Adrenal gland (tissue), 12 donors: ENCODE results near the gene AFP. TPM values are rescaled to one million over a fixed set of nuclear protein-coding genes. Genes with fewer than 3 reads are reported as not detected.

Experiments
- DNase-seq, 7 donors: peaks; one replicate each; pipeline ENCODE4 v3.0.0-alpha.2; 2019 to 2020
- H3K27ac ChIP-seq, 5 donors: fragments of 200-600 bp; sonication (generic) in 4 of 5; 1 replicate in 3 of 5; 2 replicates in 2 of 5; pipeline versions ENCODE4 v1.5.1 to v1.8.0; 2016 to 2020; ENCODE audit warnings: mild to moderate bottlenecking in 1 of 5
- H3K27me3 ChIP-seq: fragments of 200-600 bp; 2 replicates; pipeline ENCODE4 v1.8.0; 2021
- H3K36me3 ChIP-seq, 2 donors: fragments of 200-600 bp; replicated peaks in 1 of 2; 1 replicate in 1 of 2; 2 replicates in 1 of 2; pipeline versions ENCODE4 v1.5.1 to v1.8.0; 2018 to 2022
- H3K4me1 ChIP-seq, 2 donors: fragments of 200-600 bp; replicated peaks in 1 of 2; 1 replicate in 1 of 2; 2 replicates in 1 of 2; pipeline versions ENCODE4 v1.5.1 to v1.8.0; 2018 to 2021
- H3K4me3 ChIP-seq, 4 donors: fragments of 200-600 bp; sonication (generic) in 3 of 4; one replicate each; pipeline ENCODE4 v1.5.1; 2016 to 2018
- H3K9me3 ChIP-seq, 3 donors: fragments of 200-600 bp; sonication (generic) in 1 of 3; replicated peaks in 1 of 3; 1 replicate in 2 of 3; 2 replicates in 1 of 3; pipeline versions ENCODE4 v1.5.1 to v1.8.0; 2016 to 2021
- POLR2A ChIP-seq, 2 donors: fragments of 450-650 bp; IDR thresholded peaks; one replicate each; pipeline ENCODE4 v1.6.1; 2017; ENCODE audit warnings: antibody characterized with exemption in 2 of 2, mild to moderate bottlenecking in 2 of 2, moderate library complexity in 1 of 2
- WGBS, 4 donors: extraction: QIAGEN DNeasy Blood & Tissue Kit in 2 of 4; methylation state at CpG; one replicate each; pipeline versions ENCODE4 v1.1.5 to v1.1.7; 2013 to 2017; 5-methylcytosine and 5-hydroxymethylcytosine counted together
- intact Hi-C, 2 donors: fragments of 100-400 bp; cut with DNase I; formaldehyde crosslinking; loops; one replicate each; pipeline versions ENCODE4 v1.14.1 to v1.15.0; 2022 to 2023
- polyA plus RNA-seq, 3 donors: library from polyadenylated mRNA; stranded (reverse); fragments of 200-250 nt in 2 of 3; fragments of 350-450 nt in 1 of 3; fragmentation: Illumina TruSeq in 1 of 3; extraction: RNeasy Lipid Tissue Mini Kit (QIAGEN cat#74804) in 1 of 3; gene quantifications; one replicate each; pipeline ENCODE4 v1.2.3, GENCODE V29; 2013 to 2014
- total RNA-seq, 9 donors: library from RNA; depleted of rRNA in 4 of 9; stranded (reverse); fragments of >200 nt in 4 of 9; fragments of 120-200 nt in 1 of 9; fragmentation: NEBNext Ultra II Directional in 1 of 9; extraction: Animal tissue kit (Norgen Biotek cat#: 25700) in 1 of 9; gene quantifications; one replicate each; pipeline versions ENCODE4 v1.1.0 to v1.2.4, GENCODE V29; 2013 to 2023
- TF ChIP-seq, protein P1 (sequence below), 6 experiments: fragments of 450-650 bp in 4 of 6; fragments of 200-600 bp in 2 of 6; sonication (generic) in 1 of 6; IDR thresholded peaks; 1 replicate in 5 of 6; 2 replicates in 1 of 6; pipeline versions ENCODE4 v1.5.1 to v1.8.0; 2016 to 2021; ENCODE audit warnings: antibody characterized with exemption in 6 of 6, mild to moderate bottlenecking in 2 of 6, moderate library complexity in 1 of 6
- donor health status: healthy with polysubstance abuse.
- donor health status: Bipolar disorder and iron deficiency.
- donor health status: DM: yes; HTN: yes; CAD: no.
- donor health status: DM: no; HTN: no; CAD: no.
- donor health status: DM: no; HTN: no; CAD: no.
- donor health status: DM: yes; HTN: yes; CAD: no.

Gene AFP
- total and polyA plus RNA-seq, 12 donors, result 0.16 to 2.3 (median 1.0) TPM; not detected in 5

DNA sequence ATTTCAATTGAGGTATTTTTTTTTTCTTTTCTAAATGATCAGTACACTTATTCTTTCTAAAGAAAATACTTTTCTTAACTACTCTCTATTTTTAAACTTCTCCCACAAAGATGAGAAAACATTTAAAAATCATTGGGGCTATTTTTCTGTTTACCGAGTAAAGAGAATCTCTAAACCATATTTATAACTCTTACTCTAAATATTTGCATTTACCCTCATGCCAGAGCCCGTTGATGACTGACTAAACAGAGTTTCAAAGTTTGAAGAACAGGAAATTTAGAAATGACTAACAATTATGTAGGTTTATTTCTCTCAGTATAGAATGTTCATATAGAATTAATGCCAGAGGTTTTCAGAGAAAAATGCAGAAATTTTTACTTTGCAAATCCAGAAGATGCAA lies 34.6 kb upstream of the AFP start:
- H3K36me3 ChIP-seq, result no peaks in the 10 kb centered on the region
- no peak for TF ChIP-seq POLR2A (IDR thresholded peaks at IDR 0.05)
- TF ChIP-seq, protein P1, sequence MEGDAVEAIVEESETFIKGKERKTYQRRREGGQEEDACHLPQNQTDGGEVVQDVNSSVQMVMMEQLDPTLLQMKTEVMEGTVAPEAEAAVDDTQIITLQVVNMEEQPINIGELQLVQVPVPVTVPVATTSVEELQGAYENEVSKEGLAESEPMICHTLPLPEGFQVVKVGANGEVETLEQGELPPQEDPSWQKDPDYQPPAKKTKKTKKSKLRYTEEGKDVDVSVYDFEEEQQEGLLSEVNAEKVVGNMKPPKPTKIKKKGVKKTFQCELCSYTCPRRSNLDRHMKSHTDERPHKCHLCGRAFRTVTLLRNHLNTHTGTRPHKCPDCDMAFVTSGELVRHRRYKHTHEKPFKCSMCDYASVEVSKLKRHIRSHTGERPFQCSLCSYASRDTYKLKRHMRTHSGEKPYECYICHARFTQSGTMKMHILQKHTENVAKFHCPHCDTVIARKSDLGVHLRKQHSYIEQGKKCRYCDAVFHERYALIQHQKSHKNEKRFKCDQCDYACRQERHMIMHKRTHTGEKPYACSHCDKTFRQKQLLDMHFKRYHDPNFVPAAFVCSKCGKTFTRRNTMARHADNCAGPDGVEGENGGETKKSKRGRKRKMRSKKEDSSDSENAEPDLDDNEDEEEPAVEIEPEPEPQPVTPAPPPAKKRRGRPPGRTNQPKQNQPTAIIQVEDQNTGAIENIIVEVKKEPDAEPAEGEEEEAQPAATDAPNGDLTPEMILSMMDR (IDR thresholded peaks at IDR 0.05), result no peak
- H3K9me3 ChIP-seq, result no peaks in the 10 kb centered on the region
- H3K27ac ChIP-seq, result no peak overlapping the region
- WGBS, 4 donors, result 76 to 83% (median 78%) methylated on average over 2 of the region's 2 CpGs
- no peaks in the 10 kb centered on the region for H3K27me3 ChIP-seq
- intact Hi-C loops, result no loop called here
- no peaks in the 10 kb centered on the region for H3K4me1 ChIP-seq
- H3K4me3 ChIP-seq, result no peak overlapping the region
- no peak for DNase-seq

GRCh38 chr4:73404042-73404441 lies 32.0 kb upstream of the AFP start, which contains the start of gene ALB:
TSS of gene ALB (plus strand) at chr4:73404287. CDS start at chr4:73404328, 41 bp downstream.
- no peak for TF ChIP-seq POLR2A (IDR thresholded peaks at IDR 0.05)
- TF ChIP-seq, protein P1 (IDR thresholded peaks at IDR 0.05), result no peak
- Histone ChIP-seq H3K27ac (no peak within 1 kb of the TSS), H3K4me3 (no peak within 1 kb of the TSS), H3K9me3 (no peaks in the 10 kb centered on the region), H3K36me3 (no peaks in the 10 kb centered on the region), H3K27me3 (no peaks in the 10 kb centered on the region), H3K4me1 (no peaks in the 10 kb centered on the region)
- intact Hi-C loops, result no loop called here
- DNase-seq, result no peak
- 85 to 92% (median 90%) methylated on average over 7 of the region's 7 CpGs for WGBS, 4 donors

DNA sequence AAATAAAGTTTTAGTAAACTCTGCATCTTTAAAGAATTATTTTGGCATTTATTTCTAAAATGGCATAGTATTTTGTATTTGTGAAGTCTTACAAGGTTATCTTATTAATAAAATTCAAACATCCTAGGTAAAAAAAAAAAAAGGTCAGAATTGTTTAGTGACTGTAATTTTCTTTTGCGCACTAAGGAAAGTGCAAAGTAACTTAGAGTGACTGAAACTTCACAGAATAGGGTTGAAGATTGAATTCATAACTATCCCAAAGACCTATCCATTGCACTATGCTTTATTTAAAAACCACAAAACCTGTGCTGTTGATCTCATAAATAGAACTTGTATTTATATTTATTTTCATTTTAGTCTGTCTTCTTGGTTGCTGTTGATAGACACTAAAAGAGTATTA lies 31.6 kb upstream of the AFP start:
- no peak for DNase-seq
- H3K27me3 ChIP-seq, result no peaks in the 10 kb centered on the region
- no peak overlapping the region for H3K4me3 ChIP-seq
- 97 to 100% (median 99%) methylated on average over 1 of the region's 1 CpG for WGBS, 4 donors
- H3K9me3 ChIP-seq, result no peaks in the 10 kb centered on the region
- no peaks in the 10 kb centered on the region for H3K4me1 ChIP-seq
- intact Hi-C loops, result no loop called here
- H3K27ac ChIP-seq, result no peak overlapping the region
- TF ChIP-seq POLR2A (IDR thresholded peaks at IDR 0.05), result no peak
- TF ChIP-seq, protein P1 (IDR thresholded peaks at IDR 0.05), result no peak
- H3K36me3 ChIP-seq, result no peaks in the 10 kb centered on the region

DNA sequence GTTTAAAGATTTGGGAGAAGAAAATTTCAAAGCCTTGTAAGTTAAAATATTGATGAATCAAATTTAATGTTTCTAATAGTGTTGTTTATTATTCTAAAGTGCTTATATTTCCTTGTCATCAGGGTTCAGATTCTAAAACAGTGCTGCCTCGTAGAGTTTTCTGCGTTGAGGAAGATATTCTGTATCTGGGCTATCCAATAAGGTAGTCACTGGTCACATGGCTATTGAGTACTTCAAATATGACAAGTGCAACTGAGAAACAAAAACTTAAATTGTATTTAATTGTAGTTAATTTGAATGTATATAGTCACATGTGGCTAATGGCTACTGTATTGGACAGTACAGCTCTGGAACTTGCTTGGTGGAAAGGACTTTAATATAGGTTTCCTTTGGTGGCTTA lies 30.9 kb upstream of the AFP start:
- intact Hi-C loops, result no loop called here
- WGBS, 4 donors, result 86 to 94% (median 93%) methylated on average over 2 of the region's 2 CpGs

More for the DNA sequence above, 30.9 kb upstream of the AFP start:
- DNase-seq, result no peak
- no peaks in the 10 kb centered on the region for H3K4me1 ChIP-seq
- TF ChIP-seq POLR2A (IDR thresholded peaks at IDR 0.05), result no peak
- TF ChIP-seq, protein P1 (IDR thresholded peaks at IDR 0.05), result no peak
- no peak overlapping the region for H3K4me3 ChIP-seq
- H3K27me3 ChIP-seq, result no peaks in the 10 kb centered on the region
- no peaks in the 10 kb centered on the region for H3K9me3 ChIP-seq
- H3K36me3 ChIP-seq, result no peaks in the 10 kb centered on the region
- no peak overlapping the region for H3K27ac ChIP-seq
